Measurements from ENCODE around the gene ARHGEF16.

The ARHGEF16 gene

DNA sequence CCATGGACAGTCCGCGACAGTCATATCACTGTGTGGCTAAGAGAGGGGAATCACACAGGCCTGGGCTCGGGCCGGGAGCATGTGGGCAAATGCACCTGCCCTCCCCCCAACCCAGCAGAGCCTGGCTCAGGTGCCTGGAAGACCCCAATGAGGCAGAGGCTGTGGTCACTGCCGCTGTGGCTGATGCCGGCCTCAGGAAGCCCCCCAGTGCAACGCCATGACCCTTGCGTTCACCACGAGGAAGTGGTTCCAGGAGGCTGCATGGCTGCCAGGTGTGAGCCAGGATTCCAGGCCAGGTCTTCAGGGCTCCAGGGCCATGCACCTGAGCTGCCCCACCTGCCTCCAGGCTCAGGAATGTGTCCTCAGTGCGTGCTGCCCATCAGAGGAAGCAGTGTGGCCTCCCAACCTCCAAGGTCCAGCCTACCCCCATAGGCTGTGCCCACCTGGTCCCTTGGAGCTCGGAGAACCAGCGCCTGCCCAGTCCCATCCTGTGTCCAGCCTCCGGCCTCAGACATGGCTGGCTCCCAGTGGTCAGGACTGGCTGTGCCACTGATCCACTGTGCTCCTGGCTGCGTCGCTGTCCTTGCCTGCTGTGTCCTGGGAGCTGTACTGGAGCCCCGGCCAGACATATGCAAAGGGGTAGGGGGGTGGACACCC lies 8.0 kb downstream of the ARHGEF16 start:
- TF ChIP-seq ZFX (IDR thresholded peaks at IDR 0.05; ENCODE audit: borderline replicate concordance): no peak
- TF ChIP-seq, protein P1, sequence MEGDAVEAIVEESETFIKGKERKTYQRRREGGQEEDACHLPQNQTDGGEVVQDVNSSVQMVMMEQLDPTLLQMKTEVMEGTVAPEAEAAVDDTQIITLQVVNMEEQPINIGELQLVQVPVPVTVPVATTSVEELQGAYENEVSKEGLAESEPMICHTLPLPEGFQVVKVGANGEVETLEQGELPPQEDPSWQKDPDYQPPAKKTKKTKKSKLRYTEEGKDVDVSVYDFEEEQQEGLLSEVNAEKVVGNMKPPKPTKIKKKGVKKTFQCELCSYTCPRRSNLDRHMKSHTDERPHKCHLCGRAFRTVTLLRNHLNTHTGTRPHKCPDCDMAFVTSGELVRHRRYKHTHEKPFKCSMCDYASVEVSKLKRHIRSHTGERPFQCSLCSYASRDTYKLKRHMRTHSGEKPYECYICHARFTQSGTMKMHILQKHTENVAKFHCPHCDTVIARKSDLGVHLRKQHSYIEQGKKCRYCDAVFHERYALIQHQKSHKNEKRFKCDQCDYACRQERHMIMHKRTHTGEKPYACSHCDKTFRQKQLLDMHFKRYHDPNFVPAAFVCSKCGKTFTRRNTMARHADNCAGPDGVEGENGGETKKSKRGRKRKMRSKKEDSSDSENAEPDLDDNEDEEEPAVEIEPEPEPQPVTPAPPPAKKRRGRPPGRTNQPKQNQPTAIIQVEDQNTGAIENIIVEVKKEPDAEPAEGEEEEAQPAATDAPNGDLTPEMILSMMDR (IDR thresholded peaks at IDR 0.05): no peak
- H3K27ac ChIP-seq: no peak overlapping the region

GRCh38 chr1:3463013-3463385 lies 8.5 kb downstream of the ARHGEF16 start:
- TF ChIP-seq, protein P1 (IDR thresholded peaks at IDR 0.05): no peak
- no peak for TF ChIP-seq ZFX (IDR thresholded peaks at IDR 0.05; ENCODE audit: borderline replicate concordance)
- H3K27ac ChIP-seq: no peak overlapping the region

- TF ChIP-seq ZFX (IDR thresholded peaks at IDR 0.05; ENCODE audit: borderline replicate concordance): no peak
- TF ChIP-seq, protein P1 (IDR thresholded peaks at IDR 0.05): no peak
Measured at GRCh38 chr1:3463408-3463863, 9.0 kb downstream of the ARHGEF16 start.

DNA sequence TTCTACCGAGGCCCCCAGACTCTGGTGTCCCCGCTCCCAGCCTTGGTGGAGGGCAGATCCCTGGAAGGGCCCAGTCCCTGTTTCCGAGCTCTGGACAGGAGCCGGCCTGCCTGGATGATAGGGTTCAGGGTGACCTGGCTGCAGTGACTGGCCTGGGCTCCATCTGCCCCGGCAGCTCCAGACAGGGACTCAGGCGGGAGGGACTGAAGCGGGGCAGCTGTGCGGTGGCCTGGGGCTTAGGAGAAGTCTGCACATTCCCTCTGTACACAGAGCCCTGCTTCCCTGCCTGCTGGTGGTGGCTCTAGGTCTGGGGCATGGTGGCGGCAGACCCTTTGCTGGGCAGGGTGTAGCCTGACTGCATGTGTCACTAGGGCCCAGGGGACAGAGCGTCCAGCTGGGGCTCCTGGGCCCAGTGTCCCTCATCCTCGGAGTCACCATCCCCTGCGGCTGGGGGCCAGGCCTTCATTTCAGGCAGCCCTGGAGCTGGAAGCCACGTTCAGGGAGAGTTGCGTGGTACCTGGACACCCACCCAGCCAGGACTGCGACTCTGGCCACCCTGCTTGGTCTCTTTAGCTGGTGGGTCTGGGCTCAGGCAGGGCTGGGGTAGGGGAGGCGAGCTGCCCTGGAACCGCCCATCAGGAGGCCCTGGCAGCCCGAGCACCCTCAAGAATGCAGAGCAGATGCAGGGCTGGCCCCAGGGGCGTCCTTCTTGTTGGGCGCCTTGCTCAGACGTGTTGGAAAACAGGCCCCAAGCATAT lies 9.6 kb downstream of the ARHGEF16 start:
- H3K27ac ChIP-seq: no peak overlapping the region
- TF ChIP-seq ZFX (IDR thresholded peaks at IDR 0.05; ENCODE audit: borderline replicate concordance): no peak
- TF ChIP-seq, protein P1 (IDR thresholded peaks at IDR 0.05): no peak

More at GRCh38 chr1:3463408-3463863, 9.0 kb downstream of the ARHGEF16 start:
- no peak overlapping the region for H3K27ac ChIP-seq

DNA sequence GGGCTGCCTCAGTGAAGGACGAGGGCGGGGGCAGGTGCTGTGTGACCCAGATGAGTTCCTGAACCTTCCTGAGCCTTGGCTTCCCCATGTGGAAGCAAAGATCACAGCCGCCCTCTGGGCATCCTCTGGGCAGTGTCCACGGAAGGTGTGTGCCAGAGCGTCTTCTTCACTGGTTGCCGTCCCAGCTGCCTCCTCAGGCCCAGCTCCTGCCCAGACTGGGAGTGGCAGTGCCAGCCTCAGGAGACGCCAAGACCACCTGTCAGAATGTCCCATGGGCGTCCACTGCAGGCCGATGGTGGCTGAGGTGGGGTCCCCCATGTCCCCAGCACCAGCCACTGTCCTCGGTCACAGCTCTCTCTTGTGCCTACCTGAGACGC lies 10.2 kb downstream of the ARHGEF16 start:
- no peak overlapping the region for H3K27ac ChIP-seq
- TF ChIP-seq ZFX (IDR thresholded peaks at IDR 0.05; ENCODE audit: borderline replicate concordance): no peak
- TF ChIP-seq, protein P1 (IDR thresholded peaks at IDR 0.05): no peak

DNA sequence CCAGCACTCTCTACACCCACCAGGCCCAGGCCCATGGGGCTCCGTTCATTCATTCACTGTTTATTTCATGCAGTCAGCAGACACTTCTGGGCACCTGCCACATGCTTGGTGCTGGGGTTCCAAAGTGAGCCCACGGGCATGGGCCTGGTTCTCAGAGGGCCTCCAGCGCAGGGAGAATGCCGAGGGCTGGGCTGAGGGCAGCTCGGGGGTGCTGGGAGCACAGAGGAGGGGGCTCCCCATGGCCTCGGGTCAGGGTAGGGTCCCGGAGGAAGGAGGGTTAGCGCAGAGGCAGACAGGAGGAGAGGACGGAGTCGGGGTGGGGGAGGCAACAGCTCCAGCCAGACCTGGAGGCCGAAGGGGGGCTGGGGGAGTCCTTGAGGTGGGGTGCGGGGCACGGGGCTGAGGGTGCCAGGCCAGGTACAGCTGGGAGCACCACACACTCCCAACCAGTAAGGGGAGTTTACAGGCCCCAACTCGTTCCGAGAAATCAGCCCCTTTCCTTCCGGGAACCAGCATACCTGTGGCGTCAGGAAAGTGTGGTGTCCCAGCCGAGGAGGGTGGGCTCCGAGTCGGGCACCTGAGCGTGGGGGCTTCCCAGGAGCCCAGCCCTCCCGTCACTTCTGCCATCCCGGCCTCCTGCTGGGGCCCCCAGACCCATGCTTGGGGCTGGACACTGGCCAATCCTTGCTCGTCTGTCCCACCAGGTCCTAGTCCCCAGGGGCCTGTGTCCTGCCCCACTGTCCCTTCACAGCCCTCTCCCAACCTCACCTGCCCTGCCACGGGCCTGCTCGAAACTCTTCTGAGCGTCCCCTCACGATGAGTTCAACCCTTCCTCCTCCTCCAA lies 10.8 kb downstream of the ARHGEF16 start:
- TF ChIP-seq, protein P1 (IDR thresholded peaks at IDR 0.05): no peak
- TF ChIP-seq ZFX (IDR thresholded peaks at IDR 0.05; ENCODE audit: borderline replicate concordance): no peak
- H3K27ac ChIP-seq: no peak overlapping the region
